ENCODE data around the gene CRTAP.
"Not testable (repeated sequence)": the region's sequence is repeated elsewhere in the genome, so short reads cannot be mapped to it uniquely, and the experiment has no call there.

The CRTAP gene

GRCh38 chr3:33113772-33114621 is at the start of gene CRTAP:
Gene CRTAP, plus strand, starts transcription at chr3:33114014. Its CDS starts 64 bp downstream, at chr3:33114078.
- no peaks in the 10 kb centered on the region for H3K27me3 Mint-ChIP-seq
- H3K27ac Mint-ChIP-seq, result peak within 1 kb of the TSS; percentile 65
- peak within 1 kb of the TSS; percentile 78 for H3K4me3 Mint-ChIP-seq
- ATAC-seq, result peak; percentile 91
- peak; percentile 91 for DNase-seq
- no peaks in the 10 kb centered on the region for H3K36me3 Mint-ChIP-seq (ENCODE audit: low read depth)
- H3K9me3 Mint-ChIP-seq, result no peaks in the 10 kb centered on the region
- peaks cover 46% of the 10 kb centered on the region for H3K4me1 Mint-ChIP-seq

- H3K36me3 Mint-ChIP-seq (ENCODE audit: low read depth), result peaks cover 46% of the 10 kb centered on the region
- H3K27ac Mint-ChIP-seq, result peak overlapping the region; percentile 9
- H3K9me3 Mint-ChIP-seq, result peaks cover 3% of the 10 kb centered on the region
- DNase-seq (peak; percentile 45), ATAC-seq (peak; percentile 7)
- H3K4me1 Mint-ChIP-seq, result peaks cover 63% of the 10 kb centered on the region
- no peak overlapping the region for H3K4me3 Mint-ChIP-seq
- no peaks in the 10 kb centered on the region for H3K27me3 Mint-ChIP-seq
Observed at GRCh38 chr3:33064929-33065328, 48.9 kb upstream of the CRTAP start.

GRCh38 chr3:33067484-33067883 is 46.3 kb upstream of the CRTAP start:
- ATAC-seq, result no peak
- Mint-ChIP-seq H3K27me3 (no peaks in the 10 kb centered on the region), H3K9me3 (no peaks in the 10 kb centered on the region), H3K27ac (no peak overlapping the region), H3K4me3 (no peak overlapping the region), H3K4me1 (peaks cover 39% of the 10 kb centered on the region), H3K36me3 (ENCODE audit: low read depth) (peaks cover 41% of the 10 kb centered on the region)
- DNase-seq, result no peak

- not testable (repeated sequence) for H3K9me3 Mint-ChIP-seq, ATAC-seq, H3K27me3 Mint-ChIP-seq, DNase-seq, H3K27ac Mint-ChIP-seq, H3K4me3 Mint-ChIP-seq
- H3K36me3 Mint-ChIP-seq (ENCODE audit: low read depth), result peaks cover 30% of the 10 kb centered on the region
- H3K4me1 Mint-ChIP-seq, result peaks cover 20% of the 10 kb centered on the region
Observed at GRCh38 chr3:33069862-33070261, 44.0 kb upstream of the CRTAP start.

- peaks cover 29% of the 10 kb centered on the region for H3K36me3 Mint-ChIP-seq (ENCODE audit: low read depth)
- no peaks in the 10 kb centered on the region for H3K9me3 Mint-ChIP-seq
- no peak overlapping the region for H3K27ac Mint-ChIP-seq
- peaks cover 13% of the 10 kb centered on the region for H3K4me1 Mint-ChIP-seq
- no peaks in the 10 kb centered on the region for H3K27me3 Mint-ChIP-seq
- DNase-seq, result no peak
- ATAC-seq, result no peak
- H3K4me3 Mint-ChIP-seq, result no peak overlapping the region
Observed at GRCh38 chr3:33071181-33071580, 42.6 kb upstream of the CRTAP start.

GRCh38 chr3:33071946-33072345 is 41.9 kb upstream of the CRTAP start:
- no peak for DNase-seq
- no peak for ATAC-seq
- peaks cover 12% of the 10 kb centered on the region for H3K4me1 Mint-ChIP-seq
- no peaks in the 10 kb centered on the region for H3K27me3 Mint-ChIP-seq
- no peak overlapping the region for H3K27ac Mint-ChIP-seq
- peaks cover 27% of the 10 kb centered on the region for H3K36me3 Mint-ChIP-seq (ENCODE audit: low read depth)
- H3K4me3 Mint-ChIP-seq, result no peak overlapping the region
- no peaks in the 10 kb centered on the region for H3K9me3 Mint-ChIP-seq

- H3K9me3 Mint-ChIP-seq, result no peaks in the 10 kb centered on the region
- H3K36me3 Mint-ChIP-seq (ENCODE audit: low read depth), result peaks cover 22% of the 10 kb centered on the region
- H3K27ac Mint-ChIP-seq, result peak overlapping the region; percentile 19
- no peaks in the 10 kb centered on the region for H3K27me3 Mint-ChIP-seq
- DNase-seq, result peak; percentile 74
- H3K4me1 Mint-ChIP-seq, result peaks cover 9% of the 10 kb centered on the region
- ATAC-seq, result peak; percentile 88
- no peak overlapping the region for H3K4me3 Mint-ChIP-seq
Observed at GRCh38 chr3:33074217-33075067, 39.4 kb upstream of the CRTAP start.

- H3K4me3 Mint-ChIP-seq, result no peak overlapping the region
Observed at GRCh38 chr3:33075995-33076394, 37.8 kb upstream of the CRTAP start.

GRCh38 chr3:33076952-33077351 is 36.9 kb upstream of the CRTAP start:
- no peak overlapping the region for H3K4me3 Mint-ChIP-seq
- no peaks in the 10 kb centered on the region for H3K9me3 Mint-ChIP-seq
- peaks cover 7% of the 10 kb centered on the region for H3K4me1 Mint-ChIP-seq
- DNase-seq (no peak), ATAC-seq (no peak)
- no peak overlapping the region for H3K27ac Mint-ChIP-seq
- peaks cover 13% of the 10 kb centered on the region for H3K36me3 Mint-ChIP-seq (ENCODE audit: low read depth)
- H3K27me3 Mint-ChIP-seq, result no peaks in the 10 kb centered on the region

More at GRCh38 chr3:33075995-33076394, 37.8 kb upstream of the CRTAP start:
- H3K27ac Mint-ChIP-seq, result no peak overlapping the region
- ATAC-seq (no peak), DNase-seq (no peak)
- H3K4me1 Mint-ChIP-seq, result peaks cover 9% of the 10 kb centered on the region
- H3K36me3 Mint-ChIP-seq (ENCODE audit: low read depth), result peaks cover 18% of the 10 kb centered on the region
- no peaks in the 10 kb centered on the region for H3K27me3 Mint-ChIP-seq
- H3K9me3 Mint-ChIP-seq, result no peaks in the 10 kb centered on the region

- Mint-ChIP-seq H3K4me1 (peaks cover 7% of the 10 kb centered on the region), H3K4me3 (no peak overlapping the region), H3K27me3 (no peaks in the 10 kb centered on the region), H3K36me3 (ENCODE audit: low read depth) (peaks cover 8% of the 10 kb centered on the region), H3K27ac (no peak overlapping the region), H3K9me3 (no peaks in the 10 kb centered on the region)
- DNase-seq (no peak), ATAC-seq (no peak)
Observed at GRCh38 chr3:33077976-33078375, 35.8 kb upstream of the CRTAP start.

GRCh38 chr3:33079813-33080212 is 34.0 kb upstream of the CRTAP start:
- not testable (repeated sequence) for H3K27ac Mint-ChIP-seq; DNase-seq; H3K9me3 Mint-ChIP-seq; H3K36me3 Mint-ChIP-seq (ENCODE audit: low read depth); ATAC-seq; H3K4me1 Mint-ChIP-seq; H3K4me3 Mint-ChIP-seq; H3K27me3 Mint-ChIP-seq

- Mint-ChIP-seq H3K4me3 (no peak overlapping the region), H3K9me3 (no peaks in the 10 kb centered on the region), H3K27me3 (no peaks in the 10 kb centered on the region), H3K4me1 (peaks cover 12% of the 10 kb centered on the region), H3K36me3 (ENCODE audit: low read depth) (peaks cover 4% of the 10 kb centered on the region), H3K27ac (no peak overlapping the region)
- DNase-seq, result no peak
- ATAC-seq, result no peak
Observed at GRCh38 chr3:33081812-33082211, 32.0 kb upstream of the CRTAP start.

GRCh38 chr3:33083958-33084357 is 29.9 kb upstream of the CRTAP start:
- ATAC-seq (no peak), DNase-seq (no peak)
- H3K27ac Mint-ChIP-seq, result no peak overlapping the region

GRCh38 chr3:33088691-33089090 is 25.1 kb upstream of the CRTAP start:
- Mint-ChIP-seq H3K27ac (no peak overlapping the region), H3K9me3 (no peaks in the 10 kb centered on the region), H3K4me1 (peaks cover 76% of the 10 kb centered on the region), H3K4me3 (no peak overlapping the region), H3K27me3 (no peaks in the 10 kb centered on the region), H3K36me3 (ENCODE audit: low read depth) (peaks cover 47% of the 10 kb centered on the region)
- ATAC-seq (no peak), DNase-seq (no peak)

More at GRCh38 chr3:33083958-33084357, 29.9 kb upstream of the CRTAP start:
- no peaks in the 10 kb centered on the region for H3K9me3 Mint-ChIP-seq
- H3K4me3 Mint-ChIP-seq, result no peak overlapping the region
- peaks cover 16% of the 10 kb centered on the region for H3K36me3 Mint-ChIP-seq (ENCODE audit: low read depth)
- peaks cover 29% of the 10 kb centered on the region for H3K4me1 Mint-ChIP-seq
- H3K27me3 Mint-ChIP-seq, result no peaks in the 10 kb centered on the region

- Mint-ChIP-seq H3K27ac (peak overlapping the region; percentile 2), H3K9me3 (no peaks in the 10 kb centered on the region), H3K4me1 (peaks cover 71% of the 10 kb centered on the region), H3K4me3 (peak overlapping the region; percentile 42), H3K36me3 (ENCODE audit: low read depth) (peaks cover 51% of the 10 kb centered on the region), H3K27me3 (no peaks in the 10 kb centered on the region)
- DNase-seq (no peak), ATAC-seq (peak; percentile 54)
Observed at GRCh38 chr3:33089515-33089914, 24.3 kb upstream of the CRTAP start.
